ENCODE measurements around the gene LUC7L3. TPM values are rescaled to one million over a fixed set of nuclear protein-coding genes. Genes with fewer than 3 reads are reported as not detected.

Gene LUC7L3
- total RNA-seq, 1 donor from 2014 or later = 188 TPM

DNA sequence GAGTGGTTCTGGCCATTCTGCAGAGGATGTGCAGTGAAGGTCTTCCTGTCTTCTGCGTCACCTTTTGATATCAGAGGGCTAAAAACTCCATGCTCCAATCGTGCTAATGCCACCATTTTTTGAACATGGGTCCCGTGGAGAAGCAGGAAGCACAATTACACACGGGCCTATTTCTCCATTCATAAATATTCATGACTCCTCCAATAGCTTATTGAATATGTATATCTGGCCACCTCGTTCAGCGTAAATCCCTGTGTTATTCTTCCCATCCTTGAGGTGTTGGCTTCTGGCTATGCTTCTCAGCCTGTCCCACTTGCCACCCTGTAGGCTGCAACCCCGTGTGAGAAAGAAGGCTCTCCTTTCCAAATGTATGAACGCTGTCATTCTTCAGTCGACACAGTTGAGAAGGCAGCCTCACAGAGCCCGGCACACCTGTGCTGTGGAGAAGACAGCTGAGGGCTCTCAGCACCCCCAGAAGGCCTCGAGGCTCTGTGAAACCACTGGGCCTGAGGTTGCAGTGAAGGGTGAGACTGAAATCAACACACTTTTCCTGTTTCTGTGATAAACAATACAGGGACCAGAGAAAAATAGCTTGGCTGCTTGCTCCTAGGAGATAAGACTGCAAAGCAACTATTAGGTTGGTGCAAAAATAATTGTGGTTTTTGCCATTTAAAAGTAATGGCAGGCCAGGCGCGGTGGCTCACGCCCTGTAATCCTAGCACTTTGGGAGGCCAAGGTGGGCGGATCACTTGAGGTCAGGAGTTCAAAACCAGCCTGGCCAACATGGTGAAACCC lies 52.8 kb downstream of the LUC7L3 start:
- H3K4me3 Mint-ChIP-seq = no peak overlapping the region
- DNase-seq (ENCODE audit: low read depth, low spot score) = no peak
- no peaks in the 10 kb centered on the region for H3K9me3 Mint-ChIP-seq
- TF ChIP-seq, protein P1, sequence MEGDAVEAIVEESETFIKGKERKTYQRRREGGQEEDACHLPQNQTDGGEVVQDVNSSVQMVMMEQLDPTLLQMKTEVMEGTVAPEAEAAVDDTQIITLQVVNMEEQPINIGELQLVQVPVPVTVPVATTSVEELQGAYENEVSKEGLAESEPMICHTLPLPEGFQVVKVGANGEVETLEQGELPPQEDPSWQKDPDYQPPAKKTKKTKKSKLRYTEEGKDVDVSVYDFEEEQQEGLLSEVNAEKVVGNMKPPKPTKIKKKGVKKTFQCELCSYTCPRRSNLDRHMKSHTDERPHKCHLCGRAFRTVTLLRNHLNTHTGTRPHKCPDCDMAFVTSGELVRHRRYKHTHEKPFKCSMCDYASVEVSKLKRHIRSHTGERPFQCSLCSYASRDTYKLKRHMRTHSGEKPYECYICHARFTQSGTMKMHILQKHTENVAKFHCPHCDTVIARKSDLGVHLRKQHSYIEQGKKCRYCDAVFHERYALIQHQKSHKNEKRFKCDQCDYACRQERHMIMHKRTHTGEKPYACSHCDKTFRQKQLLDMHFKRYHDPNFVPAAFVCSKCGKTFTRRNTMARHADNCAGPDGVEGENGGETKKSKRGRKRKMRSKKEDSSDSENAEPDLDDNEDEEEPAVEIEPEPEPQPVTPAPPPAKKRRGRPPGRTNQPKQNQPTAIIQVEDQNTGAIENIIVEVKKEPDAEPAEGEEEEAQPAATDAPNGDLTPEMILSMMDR (conservative IDR thresholded peaks at IDR 0.05) = no peak
- no peaks in the 10 kb centered on the region for H3K36me3 Mint-ChIP-seq (ENCODE audit: low read depth)
- no peak overlapping the region for H3K27ac Mint-ChIP-seq (ENCODE audit: unreplicated experiment)
- peaks cover 6% of the 10 kb centered on the region for H3K4me1 Mint-ChIP-seq
- H3K27me3 Mint-ChIP-seq (ENCODE audit: low read depth) = no peaks in the 10 kb centered on the region

DNA sequence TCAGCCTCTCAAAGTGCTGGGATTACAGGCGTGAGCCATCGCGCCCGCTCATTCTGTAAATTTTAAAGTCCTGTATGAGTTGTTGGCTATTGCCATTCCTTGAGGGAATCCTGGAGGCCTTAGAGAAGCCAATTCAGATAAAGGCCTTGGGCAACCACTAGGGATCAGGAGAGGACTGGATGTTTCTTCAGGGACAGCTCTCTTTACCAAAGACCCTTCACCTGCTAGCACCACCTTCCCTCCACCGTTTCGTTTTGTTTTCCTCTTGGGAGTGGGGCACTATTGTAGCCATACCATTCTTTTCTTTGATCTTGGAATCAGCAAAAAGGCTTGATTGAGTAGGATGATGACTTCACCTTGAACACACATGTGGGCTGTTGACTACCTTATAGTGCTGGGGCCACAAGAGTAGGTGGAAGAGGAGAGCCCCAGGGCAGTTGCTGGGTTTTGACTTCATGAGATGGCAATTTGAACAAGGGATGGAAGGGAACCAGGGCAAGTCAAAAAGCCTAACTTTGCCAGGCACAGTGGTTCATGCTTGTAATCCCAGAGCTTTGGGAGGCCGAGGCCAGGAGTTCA lies 54.9 kb downstream of the LUC7L3 start:
- H3K27ac Mint-ChIP-seq (ENCODE audit: unreplicated experiment) = no peak overlapping the region
- H3K4me1 Mint-ChIP-seq = peaks cover 6% of the 10 kb centered on the region
- H3K4me3 Mint-ChIP-seq = no peak overlapping the region
- TF ChIP-seq, protein P1 (conservative IDR thresholded peaks at IDR 0.05) = no peak
- no peak for DNase-seq (ENCODE audit: low read depth, low spot score)
- no peaks in the 10 kb centered on the region for H3K9me3 Mint-ChIP-seq
- H3K36me3 Mint-ChIP-seq (ENCODE audit: low read depth) = no peaks in the 10 kb centered on the region
- H3K27me3 Mint-ChIP-seq (ENCODE audit: low read depth) = no peaks in the 10 kb centered on the region

DNA sequence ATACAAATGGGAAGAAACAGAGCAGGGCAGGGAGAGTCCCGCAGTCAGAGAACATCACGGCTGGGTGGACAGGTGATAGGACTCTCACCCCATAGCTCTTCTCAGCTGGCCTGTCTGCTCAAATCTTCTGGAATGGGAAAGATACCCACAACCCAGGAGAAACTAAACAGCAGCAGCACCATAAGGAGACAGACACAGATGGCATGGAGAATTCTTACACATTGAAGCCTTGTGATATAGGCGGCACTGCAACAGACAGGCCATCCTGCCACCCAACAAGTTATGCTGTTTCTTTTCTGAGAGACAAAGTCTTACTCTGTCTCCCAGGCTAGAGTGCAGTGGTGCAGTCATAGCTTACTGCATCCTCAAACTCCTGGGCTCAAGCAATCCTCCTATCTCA lies 56.5 kb downstream of the LUC7L3 start:
- Mint-ChIP-seq H3K27me3 (ENCODE audit: low read depth) (no peaks in the 10 kb centered on the region), H3K4me3 (no peak overlapping the region), H3K36me3 (ENCODE audit: low read depth) (no peaks in the 10 kb centered on the region), H3K9me3 (no peaks in the 10 kb centered on the region), H3K27ac (ENCODE audit: unreplicated experiment) (no peak overlapping the region), H3K4me1 (peaks cover 6% of the 10 kb centered on the region)
- no peak for DNase-seq (ENCODE audit: low read depth, low spot score)
- TF ChIP-seq, protein P1 (conservative IDR thresholded peaks at IDR 0.05) = no peak

DNA sequence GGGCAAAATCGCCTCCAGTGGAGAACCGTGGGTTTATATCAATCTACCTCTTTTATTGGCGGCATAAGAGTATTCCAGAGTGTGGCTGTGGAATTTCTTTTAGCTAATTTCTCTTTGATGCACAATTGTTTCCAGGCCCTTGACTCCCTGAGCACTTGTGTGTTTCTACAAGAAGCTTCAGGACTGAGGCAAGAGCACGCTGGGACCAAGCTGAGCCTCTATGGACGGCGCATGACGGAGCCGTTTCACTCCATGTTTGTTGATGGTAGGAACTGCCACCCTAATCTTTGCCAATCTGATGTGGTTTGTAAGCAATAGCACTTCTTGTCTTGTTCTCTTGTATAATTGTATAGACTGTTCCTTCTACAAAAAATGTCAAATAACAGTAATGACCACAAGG lies 59.1 kb downstream of the LUC7L3 start:
- no peak overlapping the region for H3K4me3 Mint-ChIP-seq
- no peaks in the 10 kb centered on the region for H3K36me3 Mint-ChIP-seq (ENCODE audit: low read depth)
- no peaks in the 10 kb centered on the region for H3K9me3 Mint-ChIP-seq
- H3K27me3 Mint-ChIP-seq (ENCODE audit: low read depth) = no peaks in the 10 kb centered on the region
- no peak for DNase-seq (ENCODE audit: low read depth, low spot score)
- TF ChIP-seq, protein P1 (conservative IDR thresholded peaks at IDR 0.05) = no peak
- H3K4me1 Mint-ChIP-seq = peaks cover 6% of the 10 kb centered on the region
- no peak overlapping the region for H3K27ac Mint-ChIP-seq (ENCODE audit: unreplicated experiment)

DNA sequence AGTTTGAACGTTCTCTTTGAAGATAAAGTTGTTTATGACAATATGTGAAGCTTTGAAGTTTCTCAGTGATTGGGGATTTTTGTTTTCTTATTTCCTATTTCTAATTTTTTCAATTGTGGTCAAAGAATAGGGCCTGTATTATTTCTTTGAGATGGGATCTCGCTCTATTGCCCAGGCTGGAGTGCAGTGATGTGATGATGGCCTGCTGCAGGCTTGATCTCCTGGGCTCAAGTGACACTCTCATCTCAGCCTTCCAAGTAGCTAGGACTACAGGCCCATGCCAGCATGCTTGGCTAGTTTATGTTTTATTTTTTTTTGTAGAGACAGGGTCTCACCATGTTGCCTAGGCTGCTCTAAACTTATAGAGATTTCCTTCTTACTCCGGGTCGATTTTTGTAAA lies 59.6 kb downstream of the LUC7L3 start:
- no peaks in the 10 kb centered on the region for H3K9me3 Mint-ChIP-seq
- TF ChIP-seq, protein P1 (conservative IDR thresholded peaks at IDR 0.05) = no peak
- H3K27me3 Mint-ChIP-seq (ENCODE audit: low read depth) = no peaks in the 10 kb centered on the region
- no peak for DNase-seq (ENCODE audit: low read depth, low spot score)
- peaks cover 6% of the 10 kb centered on the region for H3K4me1 Mint-ChIP-seq
- H3K27ac Mint-ChIP-seq (ENCODE audit: unreplicated experiment) = no peak overlapping the region
- no peak overlapping the region for H3K4me3 Mint-ChIP-seq
- H3K36me3 Mint-ChIP-seq (ENCODE audit: low read depth) = no peaks in the 10 kb centered on the region

All from neural crest cell (in vitro differentiated cells).